IPS DF 4.7 (cell line): ENCODE measurements around the gene ARHGEF37.
A peak's percentile ranks its signal among the peaks of the same experiment; 100 is the strongest.
"Not testable (repeated sequence)": the region's sequence is repeated elsewhere in the genome, so short reads cannot be mapped to it uniquely, and the experiment has no call there.

Experiments used
- DNase-seq: peaks from one replicate; pipeline ENCODE4 v3.0.0-alpha.2; 2013; ENCODE audit warnings: low spot score; ENCODE audit errors: extremely low read depth

Gene ARHGEF37

DNA sequence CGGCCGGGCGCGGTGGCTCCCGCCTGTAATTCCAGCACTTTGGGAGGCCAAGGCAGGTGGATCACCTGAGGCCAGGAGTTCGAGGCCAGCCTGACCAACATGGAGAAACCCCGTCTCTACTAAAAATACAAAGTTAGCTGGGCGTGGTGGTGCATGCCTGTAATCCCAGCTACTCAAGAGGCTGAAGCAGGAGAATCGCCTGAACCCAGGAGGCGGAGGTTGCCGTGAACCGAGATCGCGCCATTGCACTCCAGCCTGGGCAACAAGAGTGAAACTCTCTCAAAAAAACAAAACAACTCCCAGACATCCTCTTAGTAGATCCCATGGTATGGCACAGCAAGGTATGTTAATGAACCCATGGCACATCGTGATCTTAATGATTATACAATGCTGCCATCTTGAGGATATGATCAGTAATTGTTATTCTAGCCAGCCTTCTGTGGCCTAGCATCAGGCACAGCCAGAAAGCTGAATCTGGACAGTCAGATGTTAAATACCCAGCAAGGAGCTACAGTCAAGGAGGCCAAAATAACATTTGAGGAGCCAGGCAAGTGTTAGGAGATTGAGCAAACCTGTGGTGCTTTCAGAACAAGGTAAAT lies 16.7 kb upstream of the ARHGEF37 start:
- DNase-seq: peak; percentile 79

DNA sequence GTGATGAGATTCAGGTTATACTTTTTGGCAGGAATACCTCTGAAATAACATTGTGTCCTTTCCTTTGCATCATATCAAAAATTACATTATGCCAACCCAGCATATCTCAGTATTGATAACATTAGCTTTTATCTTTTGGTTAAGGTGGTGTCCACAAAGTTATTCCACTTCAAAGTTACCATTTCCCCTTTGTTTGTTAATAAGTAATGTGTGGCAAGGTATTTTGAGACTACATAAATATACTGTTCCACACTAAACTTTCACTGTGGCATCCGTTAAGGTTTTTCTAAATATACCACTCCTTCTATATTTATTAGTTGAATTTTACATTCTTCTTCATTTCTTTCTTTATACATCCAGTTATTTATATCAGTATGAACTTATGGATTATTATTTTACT lies 14.1 kb upstream of the ARHGEF37 start:
- no peak for DNase-seq

DNA sequence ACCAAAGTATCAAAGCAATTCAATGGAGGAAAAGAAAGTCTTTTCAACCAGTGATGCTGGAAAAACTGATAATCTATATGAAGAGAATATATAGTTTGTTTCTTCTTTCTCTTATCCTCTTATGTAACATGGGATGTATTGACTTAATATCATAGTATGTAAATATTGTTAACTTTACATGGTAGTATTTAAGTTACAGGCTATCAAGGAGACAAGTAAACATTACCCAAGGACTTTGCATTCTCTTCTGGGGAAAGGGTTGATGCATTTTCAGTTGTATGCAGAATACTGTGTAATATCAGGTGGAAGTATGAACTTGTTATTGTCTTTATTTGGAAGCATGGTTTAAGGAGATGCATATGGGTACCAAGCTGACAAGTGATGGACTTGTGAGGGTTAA lies 9.1 kb upstream of the ARHGEF37 start:
- no peak for DNase-seq

DNA sequence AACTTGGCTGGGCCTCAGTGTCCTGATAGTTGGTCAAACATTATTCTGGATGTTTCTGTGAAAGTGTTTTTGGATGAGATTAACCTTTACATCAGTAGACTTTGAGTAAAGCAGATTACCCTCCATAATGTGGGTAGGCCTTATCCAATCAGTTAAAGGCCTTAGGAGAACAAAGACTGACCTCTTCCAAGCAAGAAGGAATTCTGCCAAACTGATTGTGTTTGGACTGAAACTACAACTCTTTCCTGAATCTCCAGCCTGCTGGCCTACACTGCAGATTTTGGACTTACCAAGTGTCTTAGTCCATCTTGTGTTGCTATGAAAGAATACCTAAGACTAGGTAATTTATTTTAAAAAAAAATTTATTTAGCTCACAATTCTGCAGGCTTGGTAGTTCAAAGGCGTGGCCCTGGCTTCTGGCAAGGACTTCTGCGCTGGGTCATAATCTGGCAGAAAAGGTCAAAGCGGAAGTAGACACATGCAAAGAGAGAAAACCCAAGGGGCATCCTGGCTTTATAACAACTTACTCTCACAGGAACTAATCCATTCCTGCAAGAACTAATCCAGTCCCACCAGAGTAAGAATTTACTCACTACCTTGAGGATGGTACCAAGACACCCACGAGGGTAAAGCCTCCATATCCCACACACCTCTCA lies 8.6 kb upstream of the ARHGEF37 start:
- no peak for DNase-seq

DNA sequence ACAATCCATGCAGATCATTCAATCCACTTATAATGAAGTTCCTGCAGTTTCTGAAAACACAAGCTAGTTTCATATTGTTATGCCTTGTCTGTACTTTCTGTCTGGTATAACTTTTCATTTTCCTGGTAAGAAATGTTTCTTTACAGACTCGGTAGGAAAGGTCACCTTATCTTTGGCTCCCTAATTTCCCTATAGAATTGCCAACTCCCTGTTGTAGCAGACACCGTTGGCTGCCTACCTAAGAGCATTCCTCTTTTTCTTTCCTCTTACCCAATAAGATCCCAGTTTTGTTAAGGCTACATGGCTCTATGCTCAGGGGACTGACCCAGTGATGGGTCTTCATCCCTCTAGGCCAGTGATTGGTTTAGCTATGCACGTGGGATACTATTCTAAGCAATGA lies 6.2 kb upstream of the ARHGEF37 start:
- no peak for DNase-seq

DNA sequence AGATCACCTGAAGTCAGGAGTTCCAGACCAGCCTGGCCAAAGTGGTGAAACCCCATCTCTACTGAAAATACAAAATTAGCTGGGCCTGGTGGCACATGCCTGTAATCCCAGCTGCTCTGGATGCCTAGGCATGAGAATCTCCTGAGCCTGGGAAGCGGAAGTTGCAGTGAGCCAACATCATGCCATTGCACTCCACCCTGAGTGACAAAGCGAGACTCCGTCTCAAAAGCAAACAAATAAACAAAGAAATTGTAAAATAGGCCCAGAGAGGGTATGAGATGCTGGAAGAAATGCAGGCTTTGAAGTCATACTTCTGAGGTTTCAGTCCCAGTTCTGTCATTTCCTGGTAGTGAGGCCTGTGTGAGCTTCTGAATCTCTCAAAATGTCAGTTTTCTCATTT lies 5.3 kb upstream of the ARHGEF37 start:
- DNase-seq: no peak

DNA sequence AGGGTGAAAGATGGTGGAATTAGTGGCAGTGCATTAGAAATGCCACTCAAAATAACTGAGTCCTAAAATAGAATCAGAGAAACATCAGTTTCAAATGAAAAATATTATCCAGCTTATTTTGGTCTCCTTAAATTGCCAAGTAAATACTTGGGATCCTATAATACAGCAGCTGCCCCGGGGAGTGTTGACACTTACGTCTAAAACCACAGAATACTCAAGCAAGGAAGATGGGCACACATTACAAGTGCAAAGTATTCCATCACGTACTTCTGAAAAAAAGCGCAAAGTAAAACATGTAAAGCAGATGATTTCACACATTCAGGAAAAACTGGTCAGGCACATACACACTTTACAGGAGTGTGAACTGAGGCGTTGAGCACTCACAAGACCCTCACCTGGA lies 2.4 kb upstream of the ARHGEF37 start:
- DNase-seq: no peak

DNA sequence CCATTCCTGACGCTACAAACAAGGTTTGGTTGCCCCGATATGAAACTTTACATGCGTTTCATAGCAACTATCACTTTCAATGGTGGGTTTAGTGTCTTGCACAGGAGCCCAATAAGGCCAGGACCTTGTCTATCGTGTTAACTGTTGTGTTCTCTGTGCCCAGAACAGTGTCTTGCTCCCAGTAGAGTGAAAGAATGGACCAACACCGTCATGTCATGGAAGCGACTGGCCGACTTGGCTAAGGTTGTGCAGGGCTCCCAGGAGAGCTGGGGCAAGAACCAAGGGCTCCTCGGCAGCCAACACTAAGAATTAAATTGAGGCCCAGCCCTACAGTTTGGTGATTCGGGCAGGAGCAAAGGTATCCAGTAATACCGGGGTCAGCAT lies 498 bp upstream of the ARHGEF37 start:
- DNase-seq: no peak

DNA sequence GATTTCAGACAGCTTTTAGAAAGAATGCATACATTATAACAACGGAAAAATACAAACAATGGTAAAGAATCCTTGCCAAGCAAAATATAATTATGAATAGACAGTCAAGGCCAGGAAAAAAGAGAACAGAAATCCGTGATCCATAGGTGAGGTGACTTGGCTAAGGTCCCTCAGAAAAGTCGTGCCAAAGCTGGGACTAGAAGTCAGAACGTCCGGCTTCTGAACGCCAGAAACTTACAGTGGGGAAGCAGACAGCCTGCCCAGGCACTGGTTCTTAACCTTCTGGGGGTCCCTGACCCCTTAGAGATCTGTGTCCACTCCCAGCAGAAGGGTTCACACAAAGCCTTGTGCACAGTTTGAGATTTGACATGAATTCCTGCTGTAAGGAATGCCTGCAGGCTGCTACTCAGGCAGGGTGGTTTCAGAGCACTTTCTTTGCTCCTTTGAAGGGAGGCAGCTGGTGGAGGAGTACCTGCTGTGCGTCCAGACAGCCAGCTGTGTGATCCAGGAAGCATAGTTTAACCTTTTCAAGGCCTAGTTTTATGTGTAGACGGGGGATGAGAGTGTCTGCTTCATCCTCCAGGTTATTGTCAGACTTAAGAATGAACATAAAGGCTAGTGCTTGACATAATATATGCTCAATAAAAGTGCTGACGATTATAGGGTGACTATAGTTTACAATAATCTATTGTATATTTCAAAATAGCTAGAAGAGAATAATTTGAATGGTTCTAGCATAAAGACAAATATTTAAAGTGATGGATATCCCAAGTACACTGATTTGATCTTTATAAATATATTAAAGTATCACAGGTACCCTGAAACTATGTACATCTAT lies 852 bp downstream of the ARHGEF37 start:
- no peak for DNase-seq

DNA sequence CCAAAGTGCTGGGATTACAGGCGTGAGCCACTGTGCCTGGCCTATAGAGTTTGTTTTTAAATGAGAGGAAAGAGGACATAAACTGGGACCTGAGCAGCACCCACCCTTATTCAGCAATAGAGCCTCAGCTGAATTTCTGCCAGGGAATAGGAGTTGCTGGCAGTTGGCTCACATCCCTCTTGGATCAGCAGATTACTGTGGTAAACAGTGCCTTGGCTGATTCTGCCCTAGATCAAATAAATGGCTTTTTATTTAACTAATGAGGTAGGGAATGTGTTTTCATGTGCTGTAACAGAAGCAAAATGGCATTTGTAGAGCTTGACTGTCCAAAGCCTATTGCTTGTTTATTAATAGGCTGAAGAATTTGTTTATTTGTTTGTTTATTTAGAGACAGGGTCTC lies 2.1 kb downstream of the ARHGEF37 start:
- no peak for DNase-seq

DNA sequence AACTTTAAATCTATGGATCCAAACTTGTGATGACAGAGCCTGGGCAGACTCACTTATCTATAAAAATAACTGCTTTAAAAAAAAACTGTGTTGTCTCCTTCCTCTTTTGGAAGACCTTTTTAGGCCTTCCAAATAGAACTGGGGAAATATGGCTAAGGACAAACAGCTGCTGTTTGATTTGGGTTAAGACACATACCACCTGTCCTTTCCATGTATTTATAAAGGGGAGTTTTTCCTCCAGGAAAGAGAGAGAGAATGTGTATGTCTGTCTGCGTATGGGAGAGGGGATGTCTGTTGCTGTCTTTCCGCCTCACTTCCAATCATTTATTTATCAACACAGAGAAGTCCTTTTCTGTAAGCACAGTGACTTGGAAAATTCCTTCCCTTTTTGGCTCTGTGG lies 2.8 kb downstream of the ARHGEF37 start:
- DNase-seq: no peak

DNA sequence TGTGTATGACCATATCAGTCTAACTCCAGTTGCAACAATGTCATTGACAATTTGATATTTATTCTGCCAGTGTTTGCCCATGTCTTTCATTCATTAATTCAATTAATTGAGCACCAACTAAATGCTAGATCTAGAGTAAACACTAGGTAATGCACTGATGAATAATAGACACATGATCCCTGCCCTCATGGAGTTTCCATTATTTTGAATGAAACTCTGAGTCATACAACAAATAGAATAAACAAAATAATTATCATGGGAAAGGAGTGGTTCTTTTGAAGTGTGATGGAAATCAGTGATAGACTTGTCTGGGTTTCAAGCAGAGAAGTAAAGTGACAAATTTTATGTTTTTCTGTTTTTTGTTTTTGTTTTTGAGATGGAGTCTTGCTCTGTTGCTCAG lies 4.6 kb downstream of the ARHGEF37 start:
- no peak for DNase-seq

DNA sequence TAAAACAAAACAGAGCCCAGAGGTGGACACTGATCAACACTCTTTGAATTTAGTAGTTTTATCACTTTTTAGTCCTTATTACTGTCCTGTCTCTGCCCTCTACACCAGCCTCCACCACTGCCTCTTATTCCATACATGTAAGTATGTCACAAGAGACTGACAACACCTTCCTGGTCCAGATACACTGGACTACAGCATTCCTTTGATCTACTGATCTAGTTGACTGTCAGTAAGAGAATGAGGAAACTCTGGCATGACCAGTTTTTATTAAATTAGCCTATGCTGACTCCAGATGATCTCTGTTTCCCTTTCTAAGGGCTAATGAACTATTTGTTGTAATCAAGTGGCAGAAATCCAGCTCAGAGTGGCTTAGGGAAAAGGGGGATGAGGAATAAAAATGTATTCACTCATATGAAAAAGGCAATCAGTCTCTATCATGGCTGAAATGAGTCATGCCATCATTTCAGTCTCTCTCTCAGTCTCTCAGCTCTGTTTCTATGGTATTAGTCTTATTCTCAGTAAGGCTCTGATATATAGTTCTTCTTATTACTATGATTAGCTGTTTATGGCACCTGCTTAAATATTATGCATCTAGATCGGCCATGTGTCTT lies 5.5 kb downstream of the ARHGEF37 start:
- no peak for DNase-seq

DNA sequence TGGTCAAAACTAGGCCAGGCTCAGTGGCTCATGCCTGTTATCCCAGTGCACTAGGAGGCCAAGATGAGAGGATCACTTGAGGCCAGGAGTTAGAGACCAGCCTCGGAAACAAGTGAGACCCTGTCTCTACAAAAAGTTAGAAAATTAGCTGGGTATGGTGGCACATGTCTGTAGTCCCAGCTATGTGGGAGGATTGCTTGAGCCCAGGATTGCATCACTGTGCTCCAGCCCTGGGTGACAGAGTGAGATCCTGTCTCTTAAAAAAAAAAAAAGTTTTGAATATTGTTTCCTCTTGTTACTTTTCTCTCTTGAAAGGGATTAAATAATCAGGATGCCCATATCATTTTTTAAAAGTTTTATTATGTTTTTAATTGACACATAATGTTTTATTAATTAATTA lies 7.6 kb downstream of the ARHGEF37 start:
- no peak for DNase-seq

DNA sequence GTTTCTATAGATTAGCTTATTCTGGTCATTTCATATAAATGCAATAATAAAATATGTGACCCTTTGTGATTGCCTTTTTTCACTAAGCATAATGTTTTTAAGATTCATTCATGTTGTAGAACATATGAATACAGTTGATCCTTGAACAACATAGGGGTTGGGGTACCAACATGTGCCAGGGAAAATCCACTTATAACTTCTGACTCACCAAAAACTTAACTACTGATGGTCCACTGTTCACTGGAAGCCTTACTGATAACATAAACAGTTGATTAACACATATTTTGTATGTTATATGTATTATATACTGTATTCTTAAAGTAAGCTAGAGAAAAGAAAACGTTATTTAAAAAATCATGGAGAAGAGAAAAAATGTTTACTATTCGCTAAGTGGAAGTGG lies 12.1 kb downstream of the ARHGEF37 start:
- no peak for DNase-seq

DNA sequence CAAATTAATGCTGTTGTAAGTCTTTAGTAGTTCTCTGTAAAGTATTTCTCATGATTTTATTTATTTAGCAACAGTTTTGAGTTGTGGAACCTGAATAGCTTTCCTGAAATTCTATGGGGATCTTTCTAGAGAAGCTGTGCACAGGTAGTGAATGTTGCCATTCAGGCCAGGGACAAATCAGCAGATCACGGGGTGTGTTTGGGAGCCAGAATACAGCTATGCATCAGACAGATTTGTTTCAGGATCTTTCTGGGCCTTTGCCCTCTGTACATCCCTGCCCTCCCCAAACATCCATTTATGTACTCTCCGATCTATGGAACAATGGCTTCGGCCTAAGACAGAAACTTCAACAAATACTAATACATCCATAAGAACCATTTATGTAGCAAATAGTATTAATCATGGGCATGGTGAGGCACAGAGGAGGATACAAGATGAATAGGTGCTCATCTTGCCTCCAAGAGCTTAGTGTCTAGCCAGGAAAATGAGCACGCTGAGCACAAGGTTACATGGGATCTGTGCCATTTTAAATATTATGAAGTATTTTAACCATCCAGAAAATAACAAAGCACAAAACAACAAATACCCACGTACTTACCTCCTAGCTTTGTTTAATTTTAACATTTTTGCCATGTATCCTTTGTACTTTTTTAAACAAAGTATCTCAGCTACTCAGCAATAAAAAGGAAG lies 13.1 kb downstream of the ARHGEF37 start:
- DNase-seq: no peak

DNA sequence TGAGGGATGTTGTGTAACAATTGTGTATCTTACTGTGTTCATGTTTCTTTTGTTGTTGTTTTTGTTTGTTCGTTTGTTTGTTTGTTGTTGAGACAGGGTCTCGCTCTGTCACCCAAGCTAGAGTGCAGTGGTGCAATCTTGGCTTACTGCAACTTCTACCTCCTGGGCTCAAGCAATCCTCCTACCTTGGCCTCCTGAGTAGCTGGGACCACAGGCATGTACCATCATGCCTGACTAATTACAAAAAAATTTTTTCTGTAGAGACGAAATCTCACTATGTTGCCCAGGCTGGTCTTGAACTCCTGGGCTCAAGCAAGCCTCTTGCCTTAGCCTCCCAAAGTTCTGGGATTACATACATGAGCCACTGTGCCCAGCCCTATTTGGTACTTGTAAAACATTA lies 13.8 kb downstream of the ARHGEF37 start:
- DNase-seq: not testable (repeated sequence)

DNA sequence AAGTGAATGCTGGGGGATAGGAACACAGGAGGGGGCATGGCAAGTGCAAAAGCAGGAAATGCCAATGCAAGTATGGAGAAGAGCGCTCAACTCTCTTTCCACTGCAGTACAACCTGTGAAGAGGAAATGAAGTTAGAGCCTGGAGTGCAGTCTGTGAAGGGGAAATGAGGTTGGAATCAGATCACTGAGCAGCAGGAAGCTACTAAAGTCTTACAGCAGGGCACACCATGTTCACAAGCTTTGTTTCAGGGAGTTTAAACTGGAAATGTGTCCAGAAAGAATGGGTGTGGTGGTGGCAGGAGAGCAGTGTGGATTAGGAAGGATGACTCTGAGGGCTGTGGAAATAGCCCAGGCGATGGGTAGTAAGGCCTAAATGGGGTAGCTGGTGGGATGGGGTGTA lies 15.4 kb downstream of the ARHGEF37 start:
- DNase-seq: no peak

DNA sequence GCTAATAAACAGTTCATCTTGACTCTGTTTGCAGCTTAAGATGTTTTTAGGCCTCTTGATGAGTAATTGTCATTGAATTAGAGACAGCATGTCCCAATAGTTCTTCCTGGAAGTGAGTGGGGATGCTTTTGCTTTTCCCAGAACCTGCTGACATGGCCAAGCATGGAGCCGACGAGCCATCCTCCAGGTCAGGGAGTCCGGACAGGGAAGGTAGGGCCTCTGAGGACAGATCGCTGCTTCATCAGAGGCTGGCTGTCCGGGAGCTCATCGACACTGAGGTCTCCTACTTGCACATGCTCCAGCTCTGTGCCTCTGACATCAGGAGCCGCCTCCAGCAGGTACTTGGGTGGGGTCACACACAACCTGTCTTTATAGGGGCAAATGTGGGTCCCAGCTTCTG lies 16.3 kb downstream of the ARHGEF37 start:
- DNase-seq: no peak

DNA sequence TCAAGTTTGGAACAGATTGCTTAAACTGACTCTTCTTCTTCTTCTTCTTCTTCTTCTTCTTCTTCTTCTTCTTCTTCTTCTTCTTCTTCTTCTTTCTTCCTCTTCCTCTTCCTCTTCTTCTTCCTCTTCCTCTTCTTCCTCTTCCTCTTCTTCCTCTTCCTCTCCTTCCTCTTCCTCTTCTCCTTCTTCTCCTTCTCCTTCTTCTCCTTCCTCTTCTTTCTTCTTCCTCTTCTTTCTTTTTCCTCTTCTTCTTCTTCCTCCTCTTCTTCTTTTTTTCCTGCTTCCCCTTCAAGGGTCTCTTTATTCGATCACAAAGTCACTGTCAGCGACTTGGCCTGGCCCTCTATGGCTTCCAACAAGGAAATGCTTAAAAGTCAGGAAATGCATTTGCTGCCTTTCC lies 16.9 kb downstream of the ARHGEF37 start:
- not testable (repeated sequence) for DNase-seq

DNA sequence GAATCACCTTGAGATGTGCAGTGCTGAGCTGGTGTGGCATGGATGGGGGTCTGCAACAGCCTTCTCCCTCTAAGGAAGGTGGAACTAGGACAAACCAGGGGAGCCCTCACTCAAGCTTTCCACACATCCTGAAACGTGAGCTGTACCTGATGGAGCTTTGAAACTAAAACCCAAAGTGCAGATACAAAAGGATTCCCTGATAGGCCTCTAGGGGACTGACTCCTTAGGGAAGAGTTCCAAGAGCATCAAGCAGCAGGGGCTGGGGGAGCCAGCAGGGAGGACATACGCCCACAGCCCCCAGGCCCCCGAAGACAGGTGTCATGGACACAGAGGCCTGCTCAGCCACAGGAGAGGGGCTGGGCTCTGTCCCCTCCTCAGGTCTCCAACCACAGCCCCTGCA lies 17.7 kb downstream of the ARHGEF37 start:
- DNase-seq: no peak

DNA sequence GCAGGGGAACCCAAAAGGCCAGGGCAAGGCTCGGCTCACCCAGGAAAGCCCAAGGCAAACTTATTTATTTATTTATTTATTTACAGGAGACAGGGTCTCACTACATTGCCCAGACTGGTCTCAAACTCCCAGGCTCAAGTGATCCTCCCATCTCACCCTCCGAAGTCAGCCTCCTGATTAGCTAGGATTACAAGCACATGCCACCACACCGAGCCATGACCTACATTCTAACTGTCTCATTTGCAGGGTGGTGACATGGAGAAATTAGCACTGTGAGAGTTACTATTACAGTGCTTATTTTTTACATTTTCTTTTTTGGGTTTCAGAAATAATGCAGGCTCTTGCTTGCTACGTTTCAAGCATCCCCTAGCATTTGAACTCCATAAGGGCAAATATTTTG lies 18.1 kb downstream of the ARHGEF37 start:
- no peak for DNase-seq
